ENCODE measurements around the gene TANGO6.
"Not testable (repeated sequence)": the region's sequence is repeated elsewhere in the genome, so short reads cannot be mapped to it uniquely, and the experiment has no call there.

TANGO6 gene

GRCh38 chr16:69014811-69015210 lies 171.5 kb downstream of the TANGO6 start:
- no peak for DNase-seq (ENCODE audit: low read depth)

GRCh38 chr16:69017036-69017783 lies 173.9 kb downstream of the TANGO6 start:
- no peak for DNase-seq (ENCODE audit: low read depth)

GRCh38 chr16:69019811-69020210 lies 176.5 kb downstream of the TANGO6 start:
- no peak for DNase-seq (ENCODE audit: low read depth)

- no peak for DNase-seq (ENCODE audit: low read depth)
Measured at GRCh38 chr16:69029121-69029520, 185.8 kb downstream of the TANGO6 start.

- no peak for DNase-seq (ENCODE audit: low read depth)
Measured at GRCh38 chr16:69031877-69032301, 188.6 kb downstream of the TANGO6 start.

- DNase-seq (ENCODE audit: low read depth): no peak
Measured at GRCh38 chr16:69033151-69033949, 190.0 kb downstream of the TANGO6 start.

- no peak for DNase-seq (ENCODE audit: low read depth)
Measured at GRCh38 chr16:69035375-69035774, 192.0 kb downstream of the TANGO6 start.

GRCh38 chr16:69036399-69037091 lies 193.2 kb downstream of the TANGO6 start:
- DNase-seq (ENCODE audit: low read depth): no peak

- no peak for DNase-seq (ENCODE audit: low read depth)
Measured at GRCh38 chr16:69037373-69038160, 194.2 kb downstream of the TANGO6 start.

- DNase-seq (ENCODE audit: low read depth): no peak
Measured at GRCh38 chr16:69039333-69039941, 196.1 kb downstream of the TANGO6 start.

GRCh38 chr16:69040144-69040909 lies 197.0 kb downstream of the TANGO6 start:
- no peak for DNase-seq (ENCODE audit: low read depth)

GRCh38 chr16:69048328-69049120 lies 205.2 kb downstream of the TANGO6 start:
- no peak for DNase-seq (ENCODE audit: low read depth)

- no peak for DNase-seq (ENCODE audit: low read depth)
Measured at GRCh38 chr16:69049146-69049545, 205.8 kb downstream of the TANGO6 start.

- DNase-seq (ENCODE audit: low read depth): no peak
Measured at GRCh38 chr16:69049603-69050375, 206.5 kb downstream of the TANGO6 start.

GRCh38 chr16:69051517-69051830 lies 208.1 kb downstream of the TANGO6 start:
- not testable (repeated sequence) for DNase-seq (ENCODE audit: low read depth)

GRCh38 chr16:69055008-69055407 lies 211.7 kb downstream of the TANGO6 start:
- no peak for DNase-seq (ENCODE audit: low read depth)

GRCh38 chr16:69055980-69056379 lies 212.6 kb downstream of the TANGO6 start:
- DNase-seq (ENCODE audit: low read depth): no peak

- no peak for DNase-seq (ENCODE audit: low read depth)
Measured at GRCh38 chr16:69056421-69056820, 213.1 kb downstream of the TANGO6 start.

All from activated T-helper 1 cell treated with Interleukin-2 at 50 U/mL for 16 hours (primary cell).